Endothelial cell of umbilical vein (primary cell): Measurements from ENCODE around the gene GALNT2. TPM values are rescaled to one million over a fixed set of nuclear protein-coding genes. Genes with fewer than 3 reads are reported as not detected.

Experiments used
- BruUV-seq: library from RNA; stranded (reverse); fragments of 400-500 nt; replicated peaks from 2 replicates; lab custom pipeline; 2021; lab: Mats Ljungman, UMichigan
- CTCF ChIA-PET: fragments of 300-600, 350-600 bp; sonication (Branson Sonifier 250); formaldehyde crosslinking; loops from one replicate; lab custom pipeline; 2021; ENCODE audit warnings: antibody characterized with exemption, inconsistent platforms; lab: Charles Lee
- POLR2A ChIA-PET: fragments of 300-600, 350-600 bp; sonication (Branson Sonifier 250); formaldehyde crosslinking; loops from one replicate; lab custom pipeline; 2021; ENCODE audit warnings: antibody characterized with exemption, inconsistent platforms; lab: Charles Lee
- DNase-seq: peaks from one replicate; pipeline ENCODE4 v3.0.0-alpha.2; 2011; ENCODE audit warnings: low read depth, low spot score
- FAIRE-seq: peaks from 2 replicates; lab custom pipeline; 2011; peaks lifted over from hg19 to GRCh38; lab: Jason Lieb, UNC
- H2AFZ ChIP-seq: 2 replicates; pipeline ENCODE4 v1.6.0; 2012; ENCODE audit warnings: low read depth, low read length, control low read depth, inconsistent platforms
- H3K27ac ChIP-seq: 2 replicates; pipeline ENCODE4 v1.5.1; 2011; ENCODE audit warnings: low read depth, mild to moderate bottlenecking, control low read depth, low read length, moderate library complexity; ENCODE audit not compliant: insufficient read depth
- H3K27me3 ChIP-seq, 2 experiments: 2 replicates each; pipeline versions ENCODE4 v1.6.0 to v1.6.1; 2011; ENCODE audit warnings: low read length in 2 of 2, mixed read lengths in 1 of 2; ENCODE audit not compliant: control insufficient read depth in 2 of 2, insufficient read depth in 2 of 2
- H3K36me3 ChIP-seq, 2 experiments: 2 replicates in 1 of 2; 3 replicates in 1 of 2; pipeline ENCODE4 v1.5.1; 2011; ENCODE audit warnings: low read length in 2 of 2, mild to moderate bottlenecking in 1 of 2, moderate library complexity in 1 of 2; ENCODE audit not compliant: control insufficient read depth in 2 of 2, insufficient read depth in 2 of 2; ENCODE audit errors: extremely low read depth in 1 of 2
- H3K4me1 ChIP-seq: 3 replicates; pipeline ENCODE4 v1.5.1; 2011; ENCODE audit warnings: mild to moderate bottlenecking, low read length; ENCODE audit not compliant: control insufficient read depth, insufficient read depth; ENCODE audit errors: extremely low read depth
- H3K4me2 ChIP-seq: 2 replicates; pipeline ENCODE4 v1.6.1; 2011; ENCODE audit warnings: low read length, control low read depth, mixed read lengths; ENCODE audit not compliant: insufficient read depth
- H3K4me3 ChIP-seq, 3 experiments: fragments of 200-600 bp in 1 of 3; sonication (generic), shearing (Covaris generic) in 1 of 3; replicated peaks in 1 of 3; 2 replicates each; pipeline ENCODE4 v1.5.1; 2011 to 2016; ENCODE audit warnings: control low read depth in 3 of 3, low read length in 3 of 3, mild to moderate bottlenecking in 2 of 3, inconsistent platforms in 1 of 3, low read depth in 1 of 3, moderate library complexity in 1 of 3; ENCODE audit not compliant: insufficient read depth in 1 of 3
- H3K79me2 ChIP-seq: 2 replicates; pipeline ENCODE4 v1.6.0; 2012; ENCODE audit warnings: low read length, inconsistent platforms; ENCODE audit not compliant: control insufficient read depth, insufficient read depth
- H3K9ac ChIP-seq: replicated peaks from 2 replicates; pipeline ENCODE3; 2011; ENCODE audit warnings: low read length, control low read depth; ENCODE audit not compliant: insufficient read depth; ENCODE audit errors: extremely low read depth
- H3K9me1 ChIP-seq: replicated peaks from 3 replicates; pipeline ENCODE4 v1.6.0; 2011; ENCODE audit warnings: mild to moderate bottlenecking, low read length; ENCODE audit not compliant: control insufficient read depth, insufficient read depth; ENCODE audit errors: extremely low read depth
- H3K9me3 ChIP-seq: replicated peaks from 2 replicates; pipeline ENCODE4 v1.5.1; 2012; ENCODE audit warnings: low read length, inconsistent platforms; ENCODE audit not compliant: control insufficient read depth, insufficient read depth
- H4K20me1 ChIP-seq: replicated peaks from 2 replicates; pipeline ENCODE3; 2011; ENCODE audit warnings: mild to moderate bottlenecking, low read length; ENCODE audit not compliant: control insufficient read depth, insufficient read depth; ENCODE audit errors: extremely low read depth
- CTCF ChIP-seq, 2 donors: IDR thresholded peaks; 1 replicate in 1 of 2; 2 replicates in 1 of 2; pipeline ENCODE4 v1.5.1; 2011; ENCODE audit warnings: low read length in 2 of 2, mild to moderate bottlenecking in 2 of 2, moderate library complexity in 2 of 2, control low read depth in 1 of 2, inconsistent platforms in 1 of 2, low read depth in 1 of 2; ENCODE audit not compliant: insufficient read depth in 1 of 2; ENCODE audit errors: extremely low read depth in 1 of 2
- GATA2 ChIP-seq: IDR thresholded peaks from 2 replicates; pipeline ENCODE4 v1.7.0; 2011; ENCODE audit warnings: low read depth, mild to moderate bottlenecking, moderate library complexity, mixed read lengths, low read length; ENCODE audit not compliant: insufficient read length, insufficient read depth
- JUN ChIP-seq: IDR thresholded peaks from 2 replicates; pipeline ENCODE4 v1.6.1; 2011; ENCODE audit warnings: borderline replicate concordance, low read depth; ENCODE audit not compliant: insufficient read length, insufficient read depth
- MYC ChIP-seq: IDR thresholded peaks from one replicate; pipeline ENCODE4 v1.6.1; 2011; ENCODE audit warnings: mild to moderate bottlenecking, low read depth, low read length
- POLR2AphosphoS5 ChIP-seq: IDR thresholded peaks from 2 replicates; pipeline ENCODE4 v1.6.1; 2012; ENCODE audit warnings: low read depth, mild to moderate bottlenecking, control low read depth, low read length, moderate library complexity; ENCODE audit not compliant: insufficient read depth
- dilution Hi-C: fragments of 300-500 bp; cut with MboI; formaldehyde crosslinking; loops from one replicate; pipeline ENCODE4 v1.15.0; 2019; ENCODE audit warnings: low sequenced_read_pairs; ENCODE audit not compliant: extremely low pct_ligation_motif_present
- intact Hi-C: fragments of 100-400 bp; cut with micrococcal nuclease; formaldehyde crosslinking; loops from one replicate; pipeline ENCODE4 v1.10.0; 2022
- polyA plus RNA-seq, 4 experiments: library from polyadenylated mRNA; depleted of rRNA in 3 of 4; stranded (reverse) in 3 of 4; unstranded in 1 of 4; fragments of >200 nt; gene quantifications; 2 replicates each; pipeline versions ENCODE4 v1.2.1 to v1.2.3, GENCODE V29; 2011 to 2012; ENCODE audit warnings: missing spikeins in 1 of 4
- total RNA-seq: library from RNA; stranded (reverse); gene quantifications from 2 replicates; pipeline ENCODE4 v1.2.3, GENCODE V29; 2021

Gene GALNT2
- total and polyA plus RNA-seq, 2 donors (not counting 3 experiments of a cell fraction or from before 2014, with no cell fraction given): 56.3 to 77.5 TPM

GRCh38 chr1:230235876-230236275, 168.8 kb downstream of the GALNT2 start:
- no peak overlapping the region for H3K9ac ChIP-seq
- H3K79me2 ChIP-seq: no peaks in the 10 kb centered on the region
- H3K4me3 ChIP-seq: no peak overlapping the region
- CTCF ChIA-PET: no interaction called here
- no peak for TF ChIP-seq MYC
- no peak for TF ChIP-seq GATA2
- no peak for TF ChIP-seq JUN
- no peak for TF ChIP-seq CTCF (IDR thresholded peaks at IDR 0.05; ENCODE audit: extremely low read depth in 1 of 2, insufficient read depth in 1 of 2, low read depth in 1 of 2, low read length in 2 of 2)
- TF ChIP-seq POLR2AphosphoS5: no peak
- DNase-seq (no peak), FAIRE-seq (no peak)
- no peaks in the 10 kb centered on the region for H3K9me3 ChIP-seq
- no peak overlapping the region for H3K27ac ChIP-seq
- no peaks in the 10 kb centered on the region for H3K36me3 ChIP-seq
- H3K4me2 ChIP-seq: no peak overlapping the region
- POLR2A ChIA-PET: no interaction called here
- H3K27me3 ChIP-seq: no peaks in the 10 kb centered on the region
- H2AFZ ChIP-seq: no peak overlapping the region
- dilution Hi-C loops (no loop called here), intact Hi-C loops (no loop called here)
- no TSS peak for BruUV-seq
- H3K9me1 ChIP-seq: no peaks in the 10 kb centered on the region
- H4K20me1 ChIP-seq: no peaks in the 10 kb centered on the region
- H3K4me1 ChIP-seq: no peaks in the 10 kb centered on the region
